Activated naive CD4-positive, alpha-beta T cell treated with anti-CD3 and anti-CD28 coated beads for 36 hours (primary cell): ENCODE results near the gene SPATA2. TPM values are rescaled to one million over a fixed set of nuclear protein-coding genes. Genes with fewer than 3 reads are reported as not detected.

Source experiments
- CTCF ChIA-PET: fragments of 350-600 bp; sonication (Branson Sonifier 250); formaldehyde crosslinking; loops from one replicate; lab custom pipeline; 2021; ENCODE audit warnings: antibody characterized with exemption; lab: Charles Lee
- DNase-seq: peaks from one replicate; pipeline ENCODE4 v3.0.0-alpha.2; 2020
- H3K27ac Mint-ChIP-seq: one replicate; pipeline ENCODE4 v1.8.0; 2021; ENCODE audit warnings: mild to moderate bottlenecking, mixed read lengths
- H3K27me3 Mint-ChIP-seq: one replicate; pipeline ENCODE4 v1.8.0; 2021; ENCODE audit warnings: low read depth, mixed read lengths
- H3K36me3 Mint-ChIP-seq: one replicate; pipeline ENCODE4 v1.8.0; 2021; ENCODE audit warnings: low read depth, mixed read lengths
- H3K4me1 Mint-ChIP-seq: one replicate; pipeline ENCODE4 v1.8.0; 2021; ENCODE audit warnings: low read depth, mixed read lengths
- H3K4me3 Mint-ChIP-seq: one replicate; pipeline ENCODE4 v1.8.0; 2021; ENCODE audit warnings: mild to moderate bottlenecking, moderate library complexity, mixed read lengths
- H3K9me3 Mint-ChIP-seq: one replicate; pipeline ENCODE4 v1.8.0; 2021; ENCODE audit warnings: mixed read lengths
- intact Hi-C: fragments of 100-400 bp; cut with micrococcal nuclease; formaldehyde crosslinking; loops from one replicate; pipeline ENCODE4 v1.15.1; 2023
- total RNA-seq, 2 experiments: library from RNA; stranded (reverse); gene quantifications; one replicate each; pipeline ENCODE4 v1.2.3, GENCODE V29; 2021

The SPATA2 gene
- total RNA-seq, 2 experiments from 2014 or later: 6.6 to 7.3 TPM

GRCh38 chr20:49894073-49894470 lies 21.3 kb downstream of the SPATA2 start:
- H3K4me1 Mint-ChIP-seq: peaks cover 16% of the 10 kb centered on the region
- CTCF ChIA-PET: interaction anchor here (0.6 kb wide), 1 partner anchor 100 kb away, joined by 3 read pairs; no protein-coding TSS in a partner anchor

GRCh38 chr20:49893242-49894072 lies 21.9 kb downstream of the SPATA2 start:
- no peaks in the 10 kb centered on the region for H3K27me3 Mint-ChIP-seq

More at GRCh38 chr20:49894073-49894470, 21.3 kb downstream of the SPATA2 start:
- no peaks in the 10 kb centered on the region for H3K27me3 Mint-ChIP-seq
- H3K27ac Mint-ChIP-seq: peak overlapping the region; percentile 48
- DNase-seq: peak; percentile 52
- H3K4me3 Mint-ChIP-seq: no peak overlapping the region
- peaks cover 1% of the 10 kb centered on the region for H3K36me3 Mint-ChIP-seq
- intact Hi-C loops: loop anchor here (10.0 kb wide), 1 partner anchor 349 kb away; no protein-coding TSS in a partner anchor
- no peaks in the 10 kb centered on the region for H3K9me3 Mint-ChIP-seq

GRCh38 chr20:49892817-49893216 lies 22.5 kb downstream of the SPATA2 start:
- no peak for DNase-seq
- no peaks in the 10 kb centered on the region for H3K27me3 Mint-ChIP-seq
- peaks cover 7% of the 10 kb centered on the region for H3K36me3 Mint-ChIP-seq
- CTCF ChIA-PET: interaction anchor here (1.1 to 1.5 kb wide), 2 partner anchors 282 to 284 kb away, joined by 4 to 5 read pairs; no protein-coding TSS in a partner anchor
- no peaks in the 10 kb centered on the region for H3K9me3 Mint-ChIP-seq
- H3K27ac Mint-ChIP-seq: no peak overlapping the region
- H3K4me3 Mint-ChIP-seq: no peak overlapping the region
- intact Hi-C loops: loop anchor here (10.0 kb wide), 1 partner anchor 348 kb away; no protein-coding TSS in a partner anchor
- H3K4me1 Mint-ChIP-seq: peaks cover 16% of the 10 kb centered on the region

More at GRCh38 chr20:49893242-49894072, 21.9 kb downstream of the SPATA2 start:
- no peak overlapping the region for H3K4me3 Mint-ChIP-seq
- no peak for DNase-seq
- intact Hi-C loops: loop anchor here (10.0 kb wide), 1 partner anchor 349 kb away; no protein-coding TSS in a partner anchor
- no peaks in the 10 kb centered on the region for H3K9me3 Mint-ChIP-seq
- no peak overlapping the region for H3K27ac Mint-ChIP-seq
- H3K4me1 Mint-ChIP-seq: peaks cover 16% of the 10 kb centered on the region
- CTCF ChIA-PET: interaction anchor here (1.5 kb wide), 1 partner anchor 283 kb away, joined by 5 read pairs; no protein-coding TSS in a partner anchor
- H3K36me3 Mint-ChIP-seq: peaks cover 5% of the 10 kb centered on the region

GRCh38 chr20:49892260-49892659 lies 23.1 kb downstream of the SPATA2 start:
- H3K9me3 Mint-ChIP-seq: no peaks in the 10 kb centered on the region
- peaks cover 7% of the 10 kb centered on the region for H3K36me3 Mint-ChIP-seq
- no peak overlapping the region for H3K27ac Mint-ChIP-seq
- H3K4me1 Mint-ChIP-seq: peaks cover 16% of the 10 kb centered on the region
- no peaks in the 10 kb centered on the region for H3K27me3 Mint-ChIP-seq
- CTCF ChIA-PET: interaction anchor here (0.6 to 1.5 kb wide), 3 partner anchors 282 to 359 kb away, joined by 3 to 5 read pairs (median 4); no protein-coding TSS in a partner anchor
- H3K4me3 Mint-ChIP-seq: no peak overlapping the region
- no peak for DNase-seq
- intact Hi-C loops: loop anchor here (10.0 kb wide), 1 partner anchor 347 kb away; no protein-coding TSS in a partner anchor

GRCh38 chr20:49891476-49892110 lies 23.7 kb downstream of the SPATA2 start:
- H3K4me3 Mint-ChIP-seq: no peak overlapping the region
- intact Hi-C loops: loop anchor here (10.0 kb wide), 1 partner anchor 347 kb away; no protein-coding TSS in a partner anchor
- H3K27me3 Mint-ChIP-seq: no peaks in the 10 kb centered on the region
- H3K36me3 Mint-ChIP-seq: peaks cover 7% of the 10 kb centered on the region
- CTCF ChIA-PET: interaction anchor here (0.6 to 1.1 kb wide), 3 partner anchors 281 to 358 kb away, joined by 3 to 4 read pairs (median 3); no protein-coding TSS in a partner anchor
- peaks cover 16% of the 10 kb centered on the region for H3K4me1 Mint-ChIP-seq
- no peak overlapping the region for H3K27ac Mint-ChIP-seq
- no peak for DNase-seq
- H3K9me3 Mint-ChIP-seq: no peaks in the 10 kb centered on the region

- no peak for DNase-seq
- CTCF ChIA-PET: interaction anchor here (0.9 to 1.1 kb wide), 3 partner anchors 11 to 280 kb away, joined by 3 to 4 read pairs (median 3); no protein-coding TSS in a partner anchor
- Mint-ChIP-seq H3K27me3 (no peaks in the 10 kb centered on the region), H3K4me1 (peaks cover 16% of the 10 kb centered on the region), H3K27ac (no peak overlapping the region), H3K36me3 (peaks cover 9% of the 10 kb centered on the region), H3K9me3 (no peaks in the 10 kb centered on the region), H3K4me3 (no peak overlapping the region)
- intact Hi-C loops: loop anchor here (10.0 kb wide), 1 partner anchor 346 kb away; no protein-coding TSS in a partner anchor
Measured at GRCh38 chr20:49890471-49891361, 24.6 kb downstream of the SPATA2 start.

GRCh38 chr20:49889935-49890333 lies 25.4 kb downstream of the SPATA2 start:
- no peaks in the 10 kb centered on the region for H3K27me3 Mint-ChIP-seq
- no peak for DNase-seq
- CTCF ChIA-PET: interaction anchor here (0.6 to 4.2 kb wide), 5 partner anchors 10 to 549 kb away, joined by 3 to 20 read pairs (median 3); no protein-coding TSS in a partner anchor
- no peak overlapping the region for H3K27ac Mint-ChIP-seq
- intact Hi-C loops: loop anchor here (2.0 to 10.0 kb wide), 2 partner anchors 39 to 345 kb away; no protein-coding TSS in a partner anchor
- H3K4me1 Mint-ChIP-seq: peaks cover 15% of the 10 kb centered on the region
- no peak overlapping the region for H3K4me3 Mint-ChIP-seq
- H3K9me3 Mint-ChIP-seq: no peaks in the 10 kb centered on the region
- H3K36me3 Mint-ChIP-seq: peaks cover 9% of the 10 kb centered on the region

GRCh38 chr20:49889001-49889934 lies 26.1 kb downstream of the SPATA2 start:
- Mint-ChIP-seq H3K36me3 (peaks cover 9% of the 10 kb centered on the region), H3K27ac (peak overlapping the region; percentile 59)
- no peak for DNase-seq

GRCh38 chr20:49888212-49889000 lies 26.9 kb downstream of the SPATA2 start:
- peaks cover 9% of the 10 kb centered on the region for H3K36me3 Mint-ChIP-seq
- CTCF ChIA-PET: interaction anchor here (0.7 to 4.2 kb wide), 10 partner anchors 12 to 348 kb away, joined by 3 to 20 read pairs (median 4); no protein-coding TSS in a partner anchor
- H3K27me3 Mint-ChIP-seq: no peaks in the 10 kb centered on the region
- H3K27ac Mint-ChIP-seq: peak overlapping the region; percentile 59
- DNase-seq: peak; percentile 68
- intact Hi-C loops: loop anchor here (1.0 to 2.0 kb wide), 2 partner anchors 40 to 277 kb away; no protein-coding TSS in a partner anchor
- H3K9me3 Mint-ChIP-seq: no peaks in the 10 kb centered on the region
- H3K4me1 Mint-ChIP-seq: peaks cover 3% of the 10 kb centered on the region
- H3K4me3 Mint-ChIP-seq: no peak overlapping the region

More at GRCh38 chr20:49889001-49889934, 26.1 kb downstream of the SPATA2 start:
- Mint-ChIP-seq H3K9me3 (no peaks in the 10 kb centered on the region), H3K4me3 (no peak overlapping the region), H3K27me3 (no peaks in the 10 kb centered on the region), H3K4me1 (peaks cover 12% of the 10 kb centered on the region)
- intact Hi-C loops: loop anchor here (2.0 kb wide), 1 partner anchor 40 kb away; no protein-coding TSS in a partner anchor
- CTCF ChIA-PET: interaction anchor here (0.6 to 4.2 kb wide), 12 partner anchors 9 to 549 kb away, joined by 3 to 20 read pairs (median 4); no protein-coding TSS in a partner anchor
